Measurements from ENCODE around the gene EHBP1. TPM values are rescaled to one million over a fixed set of nuclear protein-coding genes. Genes with fewer than 3 reads are reported as not detected.

Gene EHBP1
- total and polyA plus RNA-seq, 7 donors: 3.9 to 20.2 (median 14.3) TPM

DNA sequence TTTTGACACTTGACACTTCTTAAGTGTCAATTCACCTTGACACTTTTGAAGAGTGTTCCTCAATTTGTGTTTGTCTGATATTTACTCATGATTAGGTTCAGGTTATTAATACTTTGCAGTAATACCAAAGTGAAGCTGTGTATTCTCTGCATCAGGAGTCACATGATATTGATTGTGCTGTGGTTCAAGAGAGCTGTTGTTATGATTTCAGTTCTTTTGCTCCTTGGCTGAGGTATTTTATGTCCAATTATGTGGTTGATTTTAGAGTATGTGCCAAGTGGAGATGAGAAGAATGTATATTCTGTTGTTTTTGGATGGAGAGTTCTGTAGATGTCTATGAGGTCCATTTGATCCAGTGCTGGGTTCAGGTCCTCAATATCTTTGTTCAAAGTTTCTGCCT lies 17.2 kb downstream of the EHBP1 start:
- no peak for DNase-seq
- ATAC-seq: no peak
- H3K27me3 ChIP-seq (ENCODE audit: insufficient read depth in 3 of 3, low read length in 2 of 3): no peaks in the 10 kb centered on the region
- peaks cover 8% of the 10 kb centered on the region for H3K4me1 ChIP-seq
- H3K9me3 ChIP-seq: no peaks in the 10 kb centered on the region
- intact Hi-C loops (cut with DNase I): no loop called here
- H3K4me3 ChIP-seq: no peak overlapping the region
- TF ChIP-seq, protein P1, sequence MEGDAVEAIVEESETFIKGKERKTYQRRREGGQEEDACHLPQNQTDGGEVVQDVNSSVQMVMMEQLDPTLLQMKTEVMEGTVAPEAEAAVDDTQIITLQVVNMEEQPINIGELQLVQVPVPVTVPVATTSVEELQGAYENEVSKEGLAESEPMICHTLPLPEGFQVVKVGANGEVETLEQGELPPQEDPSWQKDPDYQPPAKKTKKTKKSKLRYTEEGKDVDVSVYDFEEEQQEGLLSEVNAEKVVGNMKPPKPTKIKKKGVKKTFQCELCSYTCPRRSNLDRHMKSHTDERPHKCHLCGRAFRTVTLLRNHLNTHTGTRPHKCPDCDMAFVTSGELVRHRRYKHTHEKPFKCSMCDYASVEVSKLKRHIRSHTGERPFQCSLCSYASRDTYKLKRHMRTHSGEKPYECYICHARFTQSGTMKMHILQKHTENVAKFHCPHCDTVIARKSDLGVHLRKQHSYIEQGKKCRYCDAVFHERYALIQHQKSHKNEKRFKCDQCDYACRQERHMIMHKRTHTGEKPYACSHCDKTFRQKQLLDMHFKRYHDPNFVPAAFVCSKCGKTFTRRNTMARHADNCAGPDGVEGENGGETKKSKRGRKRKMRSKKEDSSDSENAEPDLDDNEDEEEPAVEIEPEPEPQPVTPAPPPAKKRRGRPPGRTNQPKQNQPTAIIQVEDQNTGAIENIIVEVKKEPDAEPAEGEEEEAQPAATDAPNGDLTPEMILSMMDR (IDR thresholded peaks at IDR 0.05): no peak
- H3K27ac ChIP-seq: no peak overlapping the region
- H3K36me3 ChIP-seq (ENCODE audit: insufficient read depth in 1 of 2, low read depth in 1 of 2): no peaks in the 10 kb centered on the region

DNA sequence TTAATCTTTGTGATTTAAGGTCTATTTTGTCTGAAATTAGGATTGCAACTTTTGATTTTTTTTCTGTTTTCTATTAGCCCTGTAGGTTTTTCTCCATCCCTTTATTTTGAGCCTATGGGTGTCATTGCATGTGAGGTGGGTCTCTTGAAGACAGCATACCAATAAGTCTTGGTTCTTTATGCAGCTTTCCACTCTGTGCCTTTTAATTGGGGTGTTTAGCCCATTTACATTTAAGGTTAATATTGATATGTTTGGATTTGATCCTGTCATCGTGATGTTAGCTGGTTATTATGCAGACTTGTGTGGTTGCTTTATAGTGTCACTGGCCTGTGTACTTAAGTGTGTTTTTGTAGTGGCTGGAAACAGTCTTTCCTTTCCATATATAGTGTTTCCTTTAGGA lies 17.7 kb downstream of the EHBP1 start:
- ATAC-seq: no peak
- 92 to 100% (median 96%) methylated on average over 1 of the region's 1 CpG for WGBS, 3 donors

DNA sequence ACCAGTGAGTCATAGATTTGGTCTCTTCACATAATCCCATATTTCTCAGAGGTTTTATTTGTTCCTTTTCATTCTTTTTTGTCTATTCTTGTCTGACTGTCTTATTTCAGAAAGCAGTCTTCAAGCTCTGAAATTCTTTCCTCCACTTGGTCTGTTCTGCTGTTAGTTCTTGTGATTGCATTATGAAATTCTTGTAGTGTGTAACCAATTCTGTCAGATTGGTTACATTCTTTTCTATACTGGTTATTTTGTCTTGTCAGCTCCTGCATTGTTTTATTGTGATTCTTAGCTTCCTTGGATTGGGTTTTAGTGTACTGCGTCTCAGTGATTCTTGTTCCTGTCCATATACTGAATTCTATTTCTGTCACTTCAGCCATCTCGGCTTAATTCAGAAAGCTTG lies 18.6 kb downstream of the EHBP1 start:
- 92 to 93% (median 92%) methylated on average over 2 of the region's 2 CpGs for WGBS, 3 donors
- Histone ChIP-seq H3K4me1 (no peaks in the 10 kb centered on the region), H3K27ac (no peak overlapping the region), H3K9me3 (no peaks in the 10 kb centered on the region), H3K36me3 (ENCODE audit: insufficient read depth in 1 of 2, low read depth in 1 of 2) (no peaks in the 10 kb centered on the region), H3K27me3 (ENCODE audit: insufficient read depth in 3 of 3, low read length in 2 of 3) (no peaks in the 10 kb centered on the region), H3K4me3 (no peak overlapping the region)
- no peak for ATAC-seq
- DNase-seq: no peak
- TF ChIP-seq, protein P1 (IDR thresholded peaks at IDR 0.05): no peak
- intact Hi-C loops (cut with DNase I): no loop called here

More for the DNA sequence above, 17.7 kb downstream of the EHBP1 start:
- H3K36me3 ChIP-seq (ENCODE audit: insufficient read depth in 1 of 2, low read depth in 1 of 2): no peaks in the 10 kb centered on the region
- H3K27me3 ChIP-seq (ENCODE audit: insufficient read depth in 3 of 3, low read length in 2 of 3): no peaks in the 10 kb centered on the region
- DNase-seq: no peak
- no peaks in the 10 kb centered on the region for H3K9me3 ChIP-seq
- H3K4me3 ChIP-seq: no peak overlapping the region
- H3K27ac ChIP-seq: no peak overlapping the region
- TF ChIP-seq, protein P1 (IDR thresholded peaks at IDR 0.05): no peak
- intact Hi-C loops (cut with DNase I): no loop called here
- peaks cover 2% of the 10 kb centered on the region for H3K4me1 ChIP-seq

DNA sequence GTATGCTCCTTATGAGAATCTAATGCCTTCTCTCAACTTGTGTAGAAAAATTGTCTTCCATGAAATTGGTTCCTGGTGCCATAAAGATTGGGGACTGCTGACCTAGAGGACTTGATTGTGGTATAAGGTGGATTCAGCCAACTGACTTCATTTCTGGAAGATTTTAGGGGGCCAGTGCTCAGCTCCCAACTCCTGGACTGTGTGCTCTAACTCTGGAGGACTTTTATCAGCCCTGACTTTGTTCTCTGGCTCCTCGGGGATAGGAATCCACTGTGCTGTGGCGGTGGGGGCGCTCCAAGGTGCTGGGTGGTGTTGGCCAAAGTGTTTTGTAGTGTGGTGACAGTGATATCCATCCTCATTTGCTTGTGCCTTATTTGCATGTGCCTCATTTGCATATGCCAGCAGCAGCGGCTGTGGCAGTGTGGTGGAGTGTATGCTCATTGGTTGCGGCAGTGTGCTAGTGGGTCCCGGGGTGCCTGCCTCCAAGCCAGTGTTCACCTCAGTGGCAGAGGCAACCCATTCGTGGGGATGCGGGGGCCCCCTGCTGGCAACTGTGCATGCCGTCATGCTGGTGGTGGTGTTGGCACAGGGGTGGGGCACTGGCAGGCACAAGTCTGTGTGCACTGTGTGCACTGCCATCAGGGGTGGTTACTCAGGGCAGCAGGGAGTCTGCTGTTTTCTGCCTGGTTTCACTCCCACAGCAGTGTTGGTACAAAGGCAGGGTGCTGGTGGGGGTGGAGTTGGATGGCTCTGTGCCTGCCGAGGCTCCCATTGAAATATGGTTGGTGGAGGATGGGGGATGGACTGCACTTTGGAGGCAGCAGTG lies 19.6 kb downstream of the EHBP1 start:
- Histone ChIP-seq H3K9me3 (no peaks in the 10 kb centered on the region), H3K27me3 (ENCODE audit: insufficient read depth in 3 of 3, low read length in 2 of 3) (no peaks in the 10 kb centered on the region), H3K36me3 (ENCODE audit: insufficient read depth in 1 of 2, low read depth in 1 of 2) (no peaks in the 10 kb centered on the region), H3K4me1 (no peaks in the 10 kb centered on the region), H3K27ac (no peak overlapping the region), H3K4me3 (no peak overlapping the region)
- TF ChIP-seq, protein P1 (IDR thresholded peaks at IDR 0.05): no peak
- 89 to 92% (median 90%) methylated on average over 10 of the region's 10 CpGs for WGBS, 3 donors
- intact Hi-C loops (cut with DNase I): no loop called here
- no peak for ATAC-seq
- DNase-seq: no peak

DNA sequence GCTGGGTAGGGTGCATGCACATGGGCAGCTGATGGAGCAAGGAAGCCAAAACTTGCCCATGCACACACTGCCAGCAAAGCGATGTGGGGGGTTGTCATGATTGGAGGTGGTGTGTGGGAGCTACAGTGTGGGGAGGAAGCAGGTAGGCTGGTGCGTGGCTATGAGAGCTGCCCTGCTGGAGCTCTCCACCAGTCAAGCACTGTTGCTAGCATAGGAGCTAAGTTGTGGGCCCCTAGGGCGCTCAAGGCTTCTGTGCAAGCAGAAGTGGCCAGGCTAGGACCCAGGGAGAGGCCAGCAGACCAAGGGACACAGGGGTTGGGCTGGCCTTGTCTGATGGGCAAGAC lies 20.2 kb downstream of the EHBP1 start:
- DNase-seq: no peak
- intact Hi-C loops (cut with DNase I): no loop called here
- ATAC-seq: no peak
- TF ChIP-seq, protein P1 (IDR thresholded peaks at IDR 0.05): no peak
- Histone ChIP-seq H3K27me3 (ENCODE audit: insufficient read depth in 3 of 3, low read length in 2 of 3) (no peaks in the 10 kb centered on the region), H3K4me3 (no peak overlapping the region), H3K27ac (no peak overlapping the region), H3K36me3 (ENCODE audit: insufficient read depth in 1 of 2, low read depth in 1 of 2) (no peaks in the 10 kb centered on the region), H3K9me3 (no peaks in the 10 kb centered on the region), H3K4me1 (no peaks in the 10 kb centered on the region)
- WGBS, 3 donors: 99 to 100% (median 100%) methylated on average over 3 of the region's 3 CpGs
